Posterior vena cava (tissue), 2 donors: ENCODE data around the gene STEAP3. TPM values are rescaled to one million over a fixed set of nuclear protein-coding genes. Genes with fewer than 3 reads are reported as not detected.

Source experiments
- DNase-seq: peaks from one replicate; pipeline ENCODE4 v3.0.0-alpha.2; 2020; ENCODE audit warnings: low spot score
- intact Hi-C, 2 donors: fragments of 100-400 bp; cut with DNase I; formaldehyde crosslinking; loops; one replicate each; pipeline versions ENCODE4 v1.14.1 to v1.14.2; 2022 to 2023
- total RNA-seq, 2 donors: library from RNA; stranded (reverse); fragmentation: NEBNext Ultra II Directional; extraction: Animal tissue kit (Norgen Biotek cat#: 25700); gene quantifications; one replicate each; pipeline ENCODE4 v1.2.1, GENCODE V29; 2021
- donor health status: DM: yes; HTN: yes; CAD: no.
- donor health status: DM: yes; HTN: yes; CAD: no.

The STEAP3 gene
- total RNA-seq, 2 donors from 2014 or later: 5.7 to 9.3 TPM

GRCh38 chr2:119196301-119197125, 27.1 kb upstream of the STEAP3 start:
- peak; percentile 15 for DNase-seq
- intact Hi-C loops: no loop called here

- DNase-seq: peak; percentile 24
- intact Hi-C loops: no loop called here
Measured at GRCh38 chr2:119197126-119197405, 26.6 kb upstream of the STEAP3 start.

GRCh38 chr2:119197529-119198239, 25.9 kb upstream of the STEAP3 start:
- intact Hi-C loops: no loop called here
- DNase-seq: peak; percentile 20

GRCh38 chr2:119198240-119198840, 25.3 kb upstream of the STEAP3 start:
- peak; percentile 45 for DNase-seq
- intact Hi-C loops: no loop called here

- peak; percentile 11 for DNase-seq
- intact Hi-C loops: no loop called here
Measured at GRCh38 chr2:119201815-119202214, 21.8 kb upstream of the STEAP3 start.

GRCh38 chr2:119202610-119203310, 20.9 kb upstream of the STEAP3 start:
- no peak for DNase-seq
- intact Hi-C loops: no loop called here

- intact Hi-C loops: no loop called here
Measured at GRCh38 chr2:119204525-119204924, 19.1 kb upstream of the STEAP3 start.

GRCh38 chr2:119205001-119205706, 18.5 kb upstream of the STEAP3 start:
- intact Hi-C loops: no loop called here
- DNase-seq: peak; percentile 52

More at GRCh38 chr2:119204525-119204924, 19.1 kb upstream of the STEAP3 start:
- DNase-seq: peak; percentile 67

- intact Hi-C loops: no loop called here
- peak; percentile 23 for DNase-seq
Measured at GRCh38 chr2:119206201-119206600, 17.4 kb upstream of the STEAP3 start.

GRCh38 chr2:119207447-119207846, 16.2 kb upstream of the STEAP3 start:
- intact Hi-C loops: no loop called here
- DNase-seq: peak; percentile 16

GRCh38 chr2:119208791-119209203, 14.8 kb upstream of the STEAP3 start:
- DNase-seq: peak; percentile 69
- intact Hi-C loops: no loop called here

- intact Hi-C loops: loop anchor here in 1 of 2 donors (5.0 kb wide), 1 partner anchor 455 kb away; no protein-coding TSS in a partner anchor
- DNase-seq: peak; percentile 76
Measured at GRCh38 chr2:119212139-119212800, 11.4 kb upstream of the STEAP3 start.

- intact Hi-C loops: loop anchor here in 1 of 2 donors (5.0 kb wide), 1 partner anchor 457 kb away; no protein-coding TSS in a partner anchor
- no peak for DNase-seq
Measured at GRCh38 chr2:119214453-119215037, 9.1 kb upstream of the STEAP3 start.

- DNase-seq: no peak
- intact Hi-C loops: no loop called here
Measured at GRCh38 chr2:119216994-119217393, 6.6 kb upstream of the STEAP3 start.

GRCh38 chr2:119218478-119219064, 5.1 kb upstream of the STEAP3 start:
- no peak for DNase-seq
- intact Hi-C loops: no loop called here

GRCh38 chr2:119219873-119220272, 3.8 kb upstream of the STEAP3 start:
- intact Hi-C loops: no loop called here
- no peak for DNase-seq

- intact Hi-C loops: no loop called here
- no peak for DNase-seq
Measured at GRCh38 chr2:119220720-119221301, 2.8 kb upstream of the STEAP3 start.
